HCT116 (cell line): Measurements from ENCODE around the gene B4GALNT3. TPM values are rescaled to one million over a fixed set of nuclear protein-coding genes. Genes with fewer than 3 reads are reported as not detected.

Source experiments
- ATAC-seq: fragments of 200-7000 bp; cut with Tn5 transposase; 2 replicates; pipeline ENCODE4 v1.9.1; 2020; ENCODE audit warnings: mild to moderate bottlenecking, moderate library complexity
- BruUV-seq: library from RNA; stranded (reverse); fragments of 400-500 nt; replicated peaks from 2 replicates; lab custom pipeline; 2021; lab: Mats Ljungman, UMichigan
- CTCF ChIA-PET: fragments of 300-600 bp; sonication (Branson Sonifier 250); formaldehyde crosslinking; loops from one replicate; lab custom pipeline; 2021; ENCODE audit warnings: antibody characterized with exemption; lab: Charles Lee
- POLR2A ChIA-PET: fragments of 300-600, 350-600 bp; sonication (Branson Sonifier 250); formaldehyde crosslinking; loops from one replicate; lab custom pipeline; 2021; ENCODE audit warnings: antibody characterized with exemption; lab: Charles Lee
- RAD21 ChIA-PET, 2 experiments: fragments of 300-600 bp; sonication (Branson Sonifier 250); formaldehyde crosslinking; loops; one replicate each; lab custom pipeline; 2023; ENCODE audit warnings: low total read pairs in 2 of 2; ENCODE audit not compliant: uncharacterized antibody in 2 of 2, unreplicated experiment in 2 of 2, low non-redundant PET in 1 of 2; lab: Charles Lee
- DNase-seq: peaks from one replicate; pipeline ENCODE4 v3.0.0-alpha.2; 2010; ENCODE audit warnings: low read depth, low spot score
- H2AFZ ChIP-seq: fragments of 200-600 bp; shearing (Covaris generic), sonication (generic); 2 replicates; pipeline ENCODE4 v1.6.1; 2017; ENCODE audit warnings: low read depth, mixed run types, mixed read lengths, antibody characterized with exemption, low read length; ENCODE audit not compliant: poor library complexity, severe bottlenecking
- H3K27ac ChIP-seq: 2 replicates; pipeline ENCODE4 v1.5.1; 2012; ENCODE audit warnings: low read depth, low read length
- H3K27me3 ChIP-seq: fragments of 200-600 bp; sonication (generic); 2 replicates; pipeline ENCODE4 v1.6.1; 2016; ENCODE audit warnings: mixed run types, low read length, mixed read lengths; ENCODE audit not compliant: insufficient read depth
- H3K36me3 ChIP-seq, 2 experiments: fragments of 200-500 bp in 1 of 2; fragments of 200-600 bp in 1 of 2; sonication (Bioruptor generic) in 1 of 2; sonication (generic) in 1 of 2; 2 replicates each; pipeline versions ENCODE4 v1.5.1 to v1.6.1; 2014 to 2016; ENCODE audit warnings: low read length in 2 of 2, inconsistent platforms in 1 of 2, mixed read lengths in 1 of 2, mixed run types in 1 of 2; ENCODE audit not compliant: insufficient read depth in 2 of 2, control insufficient read depth in 1 of 2
- H3K4me1 ChIP-seq, 2 experiments: fragments of 200-600 bp in 1 of 2; sonication (generic) in 1 of 2; 2 replicates each; pipeline versions ENCODE4 v1.5.1 to v1.6.1; 2012 to 2017; ENCODE audit warnings: low read length in 2 of 2, inconsistent platforms in 1 of 2, mild to moderate bottlenecking in 1 of 2, mixed read lengths in 1 of 2, mixed run types in 1 of 2, moderate library complexity in 1 of 2; ENCODE audit not compliant: insufficient read depth in 2 of 2, control insufficient read depth in 1 of 2
- H3K4me2 ChIP-seq: fragments of 200-600 bp; sonication (generic); 2 replicates; pipeline ENCODE4 v1.6.1; 2017; ENCODE audit warnings: mixed run types, low read length, mixed read lengths
- H3K4me3 ChIP-seq, 2 experiments: fragments of 200-600 bp in 1 of 2; sonication (generic) in 1 of 2; replicated peaks in 1 of 2; 2 replicates each; pipeline ENCODE4 v1.5.1; 2011 to 2016; ENCODE audit warnings: low read length in 2 of 2, control low read depth in 1 of 2, low read depth in 1 of 2, mild to moderate bottlenecking in 1 of 2, mixed read lengths in 1 of 2, mixed run types in 1 of 2
- H3K79me2 ChIP-seq: fragments of 200-600 bp; sonication (generic); 2 replicates; pipeline ENCODE4 v1.6.1; 2017; ENCODE audit warnings: mild to moderate bottlenecking, mixed run types, low read length, moderate library complexity, mixed read lengths; ENCODE audit not compliant: insufficient read depth
- H3K9ac ChIP-seq: fragments of 200-600 bp; sonication (generic); 2 replicates; pipeline ENCODE4 v1.6.1; 2016; ENCODE audit warnings: low read length, mixed read lengths
- H3K9me2 ChIP-seq: fragments of 200-600 bp; sonication (generic), shearing (Covaris generic); 2 replicates; pipeline ENCODE4 v1.6.1; 2017; ENCODE audit warnings: mixed run types, mild to moderate bottlenecking, moderate library complexity; ENCODE audit not compliant: insufficient read depth
- H3K9me3 ChIP-seq, 2 experiments: fragments of 200-500 bp in 1 of 2; fragments of 200-600 bp in 1 of 2; sonication (Bioruptor generic) in 1 of 2; sonication (generic) in 1 of 2; 2 replicates each; pipeline ENCODE4 v1.6.1; 2014 to 2017; ENCODE audit warnings: low read length in 2 of 2, mixed read lengths in 2 of 2, inconsistent platforms in 1 of 2, low read depth in 1 of 2, mild to moderate bottlenecking in 1 of 2, mixed run types in 1 of 2, moderate library complexity in 1 of 2; ENCODE audit not compliant: control insufficient read depth in 1 of 2, insufficient read depth in 1 of 2
- H4K20me1 ChIP-seq: fragments of 200-600 bp; sonication (generic), shearing (Covaris generic); 2 replicates; pipeline ENCODE4 v1.6.1; 2017; ENCODE audit warnings: mixed run types, mild to moderate bottlenecking, moderate library complexity; ENCODE audit not compliant: insufficient read depth
- CBX3 ChIP-seq: IDR thresholded peaks from 2 replicates; pipeline ENCODE4 v1.6.1; 2012; ENCODE audit warnings: low read depth
- CTCF ChIP-seq, 3 experiments: fragments of 200-600 bp in 1 of 3; sonication (generic) in 1 of 3; IDR thresholded peaks in 2 of 3; conservative IDR thresholded peaks in 1 of 3; 2 replicates each; pipeline ENCODE4 v1.5.1; 2012 to 2017; ENCODE audit warnings: low read depth in 2 of 3, low read length in 2 of 3, antibody characterized with exemption in 1 of 3, borderline replicate concordance in 1 of 3, control low read depth in 1 of 3, mild to moderate bottlenecking in 1 of 3, mixed read lengths in 1 of 3, mixed run types in 1 of 3, moderate library complexity in 1 of 3; ENCODE audit not compliant: insufficient read depth in 1 of 3
- EZH2 ChIP-seq: fragments of 200-600 bp; sonication (generic); IDR thresholded peaks from 2 replicates; pipeline ENCODE4 v1.6.1; 2017; ENCODE audit warnings: antibody characterized with exemption, mixed run types
- RAD21 ChIP-seq: IDR thresholded peaks from 2 replicates; pipeline ENCODE4 v1.6.1; 2012; ENCODE audit warnings: low read depth, mild to moderate bottlenecking
- SP1 ChIP-seq: IDR thresholded peaks from 2 replicates; pipeline ENCODE4 v1.6.1; 2012; ENCODE audit warnings: low read depth
- SRF ChIP-seq: IDR thresholded peaks from 2 replicates; pipeline ENCODE4 v1.6.1; 2012; ENCODE audit warnings: low read depth
- TCF7L2 ChIP-seq: IDR thresholded peaks from 2 replicates; pipeline ENCODE4 v1.7.0; 2011; ENCODE audit warnings: borderline replicate concordance, inconsistent platforms; ENCODE audit not compliant: insufficient read depth, insufficient read length; ENCODE audit errors: extremely low read depth
- YY1 ChIP-seq: IDR thresholded peaks from 2 replicates; pipeline ENCODE4 v1.6.1; 2011; ENCODE audit warnings: low read length, low read depth, moderate library complexity, mild to moderate bottlenecking; ENCODE audit not compliant: insufficient replicate concordance; ENCODE audit errors: extremely low read depth
- ZBTB33 ChIP-seq: IDR thresholded peaks from 2 replicates; pipeline ENCODE4 v1.6.1; 2011; ENCODE audit warnings: mild to moderate bottlenecking, low read length, moderate library complexity; ENCODE audit not compliant: insufficient replicate concordance; ENCODE audit errors: extremely low read depth
- ZFX ChIP-seq: fragments of 450-650 bp; IDR thresholded peaks from 2 replicates; pipeline ENCODE4 v1.6.1; 2017
- intact Hi-C: fragments of 100-400 bp; cut with micrococcal nuclease; formaldehyde crosslinking; loops from 2 replicates; pipeline ENCODE4 v1.10.0; 2022
- total RNA-seq: library from RNA; stranded (reverse); gene quantifications from one replicate; pipeline ENCODE4 v1.2.1, GENCODE V29; 2021; ENCODE audit not compliant: unreplicated experiment

B4GALNT3 gene
- total RNA-seq, 1 experiment from 2014 or later = 18.2 TPM

- no peak for TF ChIP-seq ZBTB33
- TF ChIP-seq TCF7L2 = no peak
- no peak for TF ChIP-seq YY1
- no peak for TF ChIP-seq CTCF (IDR thresholded peaks at IDR 0.05 in 2 of 3, conservative IDR thresholded peaks at IDR 0.05 in 1 of 3; ENCODE audit: borderline replicate concordance in 1 of 3, insufficient read depth in 1 of 3, low read depth in 2 of 3, low read length in 2 of 3)
- no peak for TF ChIP-seq SP1
- no peak for TF ChIP-seq ZFX
- TF ChIP-seq CBX3 = no peak
- no peak for TF ChIP-seq RAD21
- no peak for TF ChIP-seq EZH2
- no peak for TF ChIP-seq SRF
Observed at GRCh38 chr12:495466-495865, 35.7 kb downstream of the B4GALNT3 start (continued).

GRCh38 chr12:496736-497135 lies 37.0 kb downstream of the B4GALNT3 start:
- BruUV-seq = no TSS peak
- ChIA-PET POLR2A (no interaction called here), RAD21 (no interaction called here), CTCF (no interaction called here)
- no peaks in the 10 kb centered on the region for H3K36me3 ChIP-seq
- no peak for DNase-seq
- no peak for ATAC-seq
- H3K27me3 ChIP-seq = no peaks in the 10 kb centered on the region
- no peaks in the 10 kb centered on the region for H3K4me1 ChIP-seq
- H3K4me3 ChIP-seq = no peak overlapping the region
- no peak overlapping the region for H3K9ac ChIP-seq
- H3K9me3 ChIP-seq = no peaks in the 10 kb centered on the region
- no peaks in the 10 kb centered on the region for H3K9me2 ChIP-seq
- H3K79me2 ChIP-seq = no peaks in the 10 kb centered on the region
- intact Hi-C loops = no loop called here
- no peak overlapping the region for H3K4me2 ChIP-seq
- no peak for TF ChIP-seq RAD21
- no peak overlapping the region for H3K27ac ChIP-seq
- H2AFZ ChIP-seq = no peak overlapping the region
- H4K20me1 ChIP-seq = no peaks in the 10 kb centered on the region
